ENCODE results near the gene MRGPRE. TPM values are rescaled to one million over a fixed set of nuclear protein-coding genes. Genes with fewer than 3 reads are reported as not detected.
"Not testable (repeated sequence)": the region's sequence is repeated elsewhere in the genome, so short reads cannot be mapped to it uniquely, and the experiment has no call there.

Gene MRGPRE
- total RNA-seq, 1 experiment from 2014 or later = not detected

DNA sequence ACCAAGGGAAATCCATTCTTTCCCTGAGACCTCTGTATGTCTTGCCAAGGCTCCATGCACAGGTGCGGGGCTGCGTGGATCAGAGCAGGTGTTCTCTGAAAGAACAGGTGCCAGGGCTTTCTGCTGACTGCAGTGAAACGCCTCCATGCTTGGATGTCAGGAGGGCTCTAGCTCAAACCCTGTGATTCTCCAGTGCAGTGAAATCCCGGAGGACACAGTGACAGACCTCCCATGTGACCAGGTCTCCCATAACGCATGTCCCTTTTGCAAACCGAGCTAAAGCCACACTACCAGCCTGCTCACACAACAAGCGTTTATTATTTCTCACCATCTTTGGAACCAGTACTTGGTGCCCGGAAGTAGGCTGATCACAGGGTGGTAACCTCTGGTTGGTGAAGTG is 41.4 kb upstream of the MRGPRE start:
- H2BK20ac ChIP-seq (ENCODE audit: low read depth, low read length, poor library complexity, severe bottlenecking); H2AFZ ChIP-seq (ENCODE audit: low read length); H3K79me1 ChIP-seq (ENCODE audit: insufficient read depth, low read depth, low read length, poor library complexity, severe bottlenecking); H3K9me3 Mint-ChIP-seq; DNase-seq; H4K91ac ChIP-seq (ENCODE audit: insufficient read length, low read depth, low read length); H4K5ac ChIP-seq (ENCODE audit: insufficient read length, low read depth, low read length); H3K18ac ChIP-seq (ENCODE audit: insufficient read length, low read depth, low read length); H3K23me2 ChIP-seq (ENCODE audit: insufficient read length, low read depth, low read length, poor library complexity, severe bottlenecking); H3T11ph ChIP-seq (ENCODE audit: low read length); H3K36me3 Mint-ChIP-seq (ENCODE audit: insufficient read depth in 1 of 3, low read depth in 3 of 3); H4K8ac ChIP-seq (replicated peaks; ENCODE audit: insufficient read length, low read depth, low read length); H3K23ac ChIP-seq (ENCODE audit: insufficient read length, low read depth, low read length); H3K4me1 Mint-ChIP-seq; H3K4ac ChIP-seq (ENCODE audit: low read depth, low read length); H2BK5ac ChIP-seq (ENCODE audit: insufficient read length, low read length); H3K9ac ChIP-seq (ENCODE audit: extremely low read depth, insufficient read length, low read length); H3K4me1 ChIP-seq (ENCODE audit: insufficient read depth, low read length); H3K4me2 ChIP-seq (ENCODE audit: insufficient read depth, insufficient read length, low read length); H3K4me3 Mint-ChIP-seq; H2BK120ac ChIP-seq (ENCODE audit: low read depth, low read length, poor library complexity, severe bottlenecking); H3K79me2 ChIP-seq (ENCODE audit: insufficient read depth, low read length); H3K9me3 ChIP-seq (ENCODE audit: control insufficient read depth, low read depth, low read length); H2BK15ac ChIP-seq (ENCODE audit: low read depth, low read length); H3K27me3 Mint-ChIP-seq (ENCODE audit: low read depth); H2BK12ac ChIP-seq (ENCODE audit: insufficient read length, low read depth, low read length); H3K56ac ChIP-seq (ENCODE audit: insufficient read length, low read depth, low read length); H3K27ac ChIP-seq (ENCODE audit: insufficient read length, low read depth, low read length); H2AK5ac ChIP-seq (ENCODE audit: insufficient read length, low read length); H4K20me1 ChIP-seq (ENCODE audit: control insufficient read depth, insufficient read depth, insufficient read length); H3K27me3 ChIP-seq (ENCODE audit: insufficient read depth, low read length); H3K27ac Mint-ChIP-seq; H3K14ac ChIP-seq (ENCODE audit: insufficient read depth, low read length): not testable (repeated sequence)
- no CpG with 5 or more reads among the region's 8 CpGs for WGBS (ENCODE audit: extremely low coverage, insufficient read length, low lambda C conversion rate)

DNA sequence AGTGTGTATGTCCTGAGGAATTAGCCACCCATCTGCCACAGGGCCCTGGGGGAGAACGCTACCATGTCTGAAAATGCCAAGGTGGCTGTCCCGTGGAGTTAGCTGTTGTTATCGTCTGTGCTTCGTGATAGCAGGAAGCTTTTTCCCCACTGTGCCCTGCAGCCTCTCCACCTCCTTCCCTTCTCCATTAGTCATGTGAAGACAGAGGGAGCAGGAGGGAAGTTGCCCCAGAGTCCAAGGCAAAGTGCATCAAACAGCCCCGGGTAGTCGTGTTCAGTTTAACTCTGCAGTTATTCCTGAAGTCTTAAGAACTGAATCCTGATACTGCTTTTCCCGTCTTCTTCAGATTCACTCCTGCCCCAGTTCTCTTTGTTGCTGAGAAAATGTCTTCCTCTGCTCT is 30.3 kb upstream of the MRGPRE start:
- H3K9me3 Mint-ChIP-seq; H3K27me3 Mint-ChIP-seq (ENCODE audit: low read depth); H3K79me2 ChIP-seq (ENCODE audit: insufficient read depth, low read length); H4K8ac ChIP-seq (replicated peaks; ENCODE audit: insufficient read length, low read depth, low read length); H2BK15ac ChIP-seq (ENCODE audit: low read depth, low read length); H3K9me3 ChIP-seq (ENCODE audit: control insufficient read depth, low read depth, low read length); H3K9ac ChIP-seq (ENCODE audit: extremely low read depth, insufficient read length, low read length); H2BK12ac ChIP-seq (ENCODE audit: insufficient read length, low read depth, low read length); H3K56ac ChIP-seq (ENCODE audit: insufficient read length, low read depth, low read length); H4K20me1 ChIP-seq (ENCODE audit: control insufficient read depth, insufficient read depth, insufficient read length); H2BK120ac ChIP-seq (ENCODE audit: low read depth, low read length, poor library complexity, severe bottlenecking); H3K4ac ChIP-seq (ENCODE audit: low read depth, low read length); H3K4me3 Mint-ChIP-seq; H4K5ac ChIP-seq (ENCODE audit: insufficient read length, low read depth, low read length); DNase-seq; H3K23ac ChIP-seq (ENCODE audit: insufficient read length, low read depth, low read length); H3K23me2 ChIP-seq (ENCODE audit: insufficient read length, low read depth, low read length, poor library complexity, severe bottlenecking); H2AFZ ChIP-seq (ENCODE audit: low read length); H3K14ac ChIP-seq (ENCODE audit: insufficient read depth, low read length); H3K79me1 ChIP-seq (ENCODE audit: insufficient read depth, low read depth, low read length, poor library complexity, severe bottlenecking); H3K27me3 ChIP-seq (ENCODE audit: insufficient read depth, low read length); H2AK5ac ChIP-seq (ENCODE audit: insufficient read length, low read length); H2BK5ac ChIP-seq (ENCODE audit: insufficient read length, low read length); H3K18ac ChIP-seq (ENCODE audit: insufficient read length, low read depth, low read length); H3K4me1 ChIP-seq (ENCODE audit: insufficient read depth, low read length); H3K36me3 Mint-ChIP-seq (ENCODE audit: insufficient read depth in 1 of 3, low read depth in 3 of 3); H3K27ac Mint-ChIP-seq; H3K4me1 Mint-ChIP-seq; H3K4me2 ChIP-seq (ENCODE audit: insufficient read depth, insufficient read length, low read length); H3T11ph ChIP-seq (ENCODE audit: low read length); H4K91ac ChIP-seq (ENCODE audit: insufficient read length, low read depth, low read length); H2BK20ac ChIP-seq (ENCODE audit: low read depth, low read length, poor library complexity, severe bottlenecking); H3K27ac ChIP-seq (ENCODE audit: insufficient read length, low read depth, low read length): not testable (repeated sequence)
- no CpG with 5 or more reads among the region's 7 CpGs for WGBS (ENCODE audit: extremely low coverage, insufficient read length, low lambda C conversion rate)
